SK-N-MC (cell line): Measurements from ENCODE around the gene TMED3.

Source experiments
- EZH2 ChIP-seq: fragments of 200-600 bp; sonication (generic); IDR thresholded peaks from one replicate; pipeline ENCODE4 v1.6.1; 2017; ENCODE audit warnings: antibody characterized with exemption
- POLR2AphosphoS5 ChIP-seq: IDR thresholded peaks from 2 replicates; pipeline ENCODE4 v1.6.1; 2012; ENCODE audit warnings: mild to moderate bottlenecking, low read depth, low read length, borderline replicate concordance

DNA sequence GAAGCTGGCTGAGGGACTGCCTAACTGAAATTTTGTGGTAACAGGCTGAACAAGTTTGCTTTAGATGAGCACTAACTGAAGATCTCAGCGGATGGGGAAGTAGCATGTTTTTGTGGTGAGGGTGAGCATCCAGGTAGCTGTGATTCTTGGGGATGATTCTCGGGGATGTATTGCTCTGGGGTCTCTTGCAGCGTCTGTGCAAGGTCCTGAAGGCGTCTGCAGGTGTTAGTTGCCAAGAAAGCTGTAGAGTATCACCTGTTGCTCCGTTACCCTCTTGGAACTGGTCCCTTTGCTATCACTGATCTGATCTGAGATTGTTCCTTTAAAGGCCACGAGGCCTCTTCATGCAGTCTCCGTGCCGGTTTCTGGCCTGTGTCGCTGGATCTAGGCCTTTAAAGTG lies 6.0 kb downstream of the TMED3 start:
- TF ChIP-seq EZH2 (no peak), POLR2AphosphoS5 (no peak)
